Thyroid gland (tissue), 4 donors: Measurements from ENCODE around the gene KIF16B. TPM values are rescaled to one million over a fixed set of nuclear protein-coding genes. Genes with fewer than 3 reads are reported as not detected.
A peak's percentile ranks its signal among the peaks of the same experiment; 100 is the strongest.

Experiments used
- DNase-seq, 2 donors: peaks; one replicate each; pipeline ENCODE4 v3.0.0-alpha.2; 2019
- H3K27ac ChIP-seq, 3 donors: fragments of 200-600 bp; sonication (generic); 1 replicate in 2 of 3; 2 replicates in 1 of 3; pipeline ENCODE4 v1.5.1; 2016 to 2019; ENCODE audit warnings: mild to moderate bottlenecking in 1 of 3, moderate library complexity in 1 of 3
- H3K27me3 ChIP-seq: fragments of 200-600 bp; sonication (generic); one replicate; pipeline ENCODE4 v1.5.1; 2019
- H3K36me3 ChIP-seq, 2 donors: fragments of 200-600 bp; sonication (generic); one replicate each; pipeline ENCODE4 v1.5.1; 2016 to 2019
- H3K4me1 ChIP-seq, 2 donors: fragments of 200-600 bp; sonication (generic); one replicate each; pipeline ENCODE4 v1.5.1; 2017 to 2019
- H3K4me3 ChIP-seq, 3 donors: fragments of 200-600 bp; sonication (generic); replicated peaks in 1 of 3; 1 replicate in 2 of 3; 2 replicates in 1 of 3; pipeline ENCODE4 v1.5.1; 2016; ENCODE audit warnings: mild to moderate bottlenecking in 1 of 3
- H3K9me3 ChIP-seq: fragments of 200-600 bp; sonication (generic); one replicate; pipeline ENCODE4 v1.5.1; 2017
- CTCF ChIP-seq, 6 experiments: fragments of 200-600 bp in 3 of 6; fragments of 450-650 bp in 3 of 6; sonication (generic) in 3 of 6; IDR thresholded peaks; one replicate each; pipeline ENCODE4 v1.5.1; 2016 to 2019; ENCODE audit warnings: antibody characterized with exemption in 6 of 6, mild to moderate bottlenecking in 2 of 6, inconsistent platforms in 1 of 6, moderate library complexity in 1 of 6
- POLR2A ChIP-seq, 2 donors: fragments of 450-650 bp; IDR thresholded peaks; one replicate each; pipeline ENCODE4 v1.6.1; 2017; ENCODE audit warnings: antibody characterized with exemption in 2 of 2, mild to moderate bottlenecking in 2 of 2, moderate library complexity in 1 of 2
- WGBS, 2 donors: methylation state at CpG; one replicate each; pipeline ENCODE4 v1.1.5; 2017; 5-methylcytosine and 5-hydroxymethylcytosine counted together
- intact Hi-C: fragments of 100-400 bp; cut with DNase I; formaldehyde crosslinking; loops from one replicate; pipeline ENCODE4 v1.15.1; 2023
- total RNA-seq, 4 donors: library from RNA; depleted of rRNA; stranded (reverse); fragments of >200 nt; gene quantifications; one replicate each; pipeline ENCODE4 v1.2.3, GENCODE V29; 2016

Gene KIF16B
- total RNA-seq, 4 donors from 2014 or later: 18.5 to 32.8 (median 28.6) TPM

GRCh38 chr20:16385462-16385861, 187.8 kb downstream of the KIF16B start:
- intact Hi-C loops: no loop called here
- TF ChIP-seq CTCF (IDR thresholded peaks at IDR 0.05) (no peak), POLR2A (IDR thresholded peaks at IDR 0.05) (no peak)
- Histone ChIP-seq H3K4me1 (peaks cover 33 to 44% of the 10 kb centered on the region in 2 donors), H3K27me3 (no peaks in the 10 kb centered on the region), H3K36me3 (no peaks in the 10 kb centered on the region), H3K4me3 (no peak overlapping the region), H3K9me3 (no peaks in the 10 kb centered on the region), H3K27ac (peak overlapping the region; percentile 82 to 89 (median 82))
- DNase-seq: peak; percentile 97 to 98
- 23 to 30% methylated on average over 4 of the region's 4 CpGs for WGBS, 2 donors

GRCh38 chr20:16381444-16381843, 191.8 kb downstream of the KIF16B start:
- WGBS, 2 donors: 60 to 67% methylated on average over 2 of the region's 2 CpGs

GRCh38 chr20:16378712-16379370, 194.4 kb downstream of the KIF16B start:
- Histone ChIP-seq H3K27ac (peak overlapping the region in 2 of 3 donors; percentile 22 to 26), H3K4me1 (peaks cover 19 to 31% of the 10 kb centered on the region in 2 donors), H3K27me3 (no peaks in the 10 kb centered on the region), H3K9me3 (no peaks in the 10 kb centered on the region), H3K36me3 (no peaks in the 10 kb centered on the region), H3K4me3 (no peak overlapping the region)
- 63 to 64% methylated on average over 7 of the region's 7 CpGs for WGBS, 2 donors
- intact Hi-C loops: no loop called here
- no peak for TF ChIP-seq POLR2A (IDR thresholded peaks at IDR 0.05)
- TF ChIP-seq CTCF (IDR thresholded peaks at IDR 0.05): peak in 4 of 6 experiments; percentile 28 to 60 (median 40)
- DNase-seq: peak; percentile 69 to 81

More at GRCh38 chr20:16381444-16381843, 191.8 kb downstream of the KIF16B start:
- DNase-seq: no peak
- H3K27ac ChIP-seq: peak overlapping the region; percentile 66 to 77 (median 66)
- TF ChIP-seq POLR2A (IDR thresholded peaks at IDR 0.05) (no peak), CTCF (IDR thresholded peaks at IDR 0.05) (no peak)
- H3K27me3 ChIP-seq: no peaks in the 10 kb centered on the region
- H3K4me3 ChIP-seq: no peak overlapping the region
- intact Hi-C loops: no loop called here
- no peaks in the 10 kb centered on the region for H3K36me3 ChIP-seq
- peaks cover 43 to 53% of the 10 kb centered on the region in 2 donors for H3K4me1 ChIP-seq
- no peaks in the 10 kb centered on the region for H3K9me3 ChIP-seq

GRCh38 chr20:16378122-16378521, 195.1 kb downstream of the KIF16B start:
- no peaks in the 10 kb centered on the region for H3K36me3 ChIP-seq
- intact Hi-C loops: no loop called here

More at GRCh38 chr20:16378122-16378521, 195.1 kb downstream of the KIF16B start:
- Histone ChIP-seq H3K27ac (no peak overlapping the region), H3K27me3 (no peaks in the 10 kb centered on the region), H3K4me3 (no peak overlapping the region), H3K4me1 (peaks cover 17 to 28% of the 10 kb centered on the region in 2 donors), H3K9me3 (no peaks in the 10 kb centered on the region)
- TF ChIP-seq CTCF (IDR thresholded peaks at IDR 0.05) (no peak), POLR2A (IDR thresholded peaks at IDR 0.05) (no peak)
- WGBS, 2 donors: 97 to 98% methylated on average over 1 of the region's 1 CpG
- DNase-seq: no peak
